NOMO-1 treated with DMSO at 0.1 percent for 48 hours (cell line): ENCODE results near the gene CPAMD8.

ENCODE experiments used
- DNase-seq: peaks from one replicate; lab custom pipeline; 2025; ENCODE audit not compliant: unreplicated experiment; lab: John Stamatoyannopoulos, UW

Gene CPAMD8

GRCh38 chr19:16849168-16849567, 177.4 kb downstream of the CPAMD8 start:
- no peak for DNase-seq

- no peak for DNase-seq
These were observed 179.2 kb downstream of the CPAMD8 start for GRCh38 chr19:16847430-16847829.

- no peak for DNase-seq
These were observed 179.7 kb downstream of the CPAMD8 start for GRCh38 chr19:16846901-16847300.
